EH (cell line): ENCODE measurements around the gene CDK5RAP1.

Source experiments
- DNase-seq: peaks from one replicate; pipeline ENCODE4 v3.0.0-alpha.2; 2015; ENCODE audit warnings: low read depth

CDK5RAP1 gene

DNA sequence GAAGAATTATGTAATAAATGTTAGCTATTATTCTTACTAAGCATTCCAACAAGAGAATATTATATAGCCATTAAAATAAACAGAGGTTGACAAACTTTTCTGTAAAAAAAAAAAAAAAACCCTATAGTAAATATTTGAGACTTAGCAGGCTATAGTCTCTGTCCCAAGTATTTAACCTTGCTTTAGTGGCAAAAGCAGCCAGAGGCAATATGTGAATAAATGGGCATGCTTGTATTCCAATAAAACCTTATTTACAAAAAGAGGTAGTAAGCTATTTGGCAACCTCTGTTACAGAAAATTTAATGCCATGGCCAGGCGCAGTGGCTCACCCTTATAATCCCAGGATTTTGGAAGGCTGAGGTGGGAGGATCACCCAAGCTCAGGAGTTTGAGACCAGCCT, 14.6 kb downstream of the CDK5RAP1 start:
- no peak for DNase-seq

DNA sequence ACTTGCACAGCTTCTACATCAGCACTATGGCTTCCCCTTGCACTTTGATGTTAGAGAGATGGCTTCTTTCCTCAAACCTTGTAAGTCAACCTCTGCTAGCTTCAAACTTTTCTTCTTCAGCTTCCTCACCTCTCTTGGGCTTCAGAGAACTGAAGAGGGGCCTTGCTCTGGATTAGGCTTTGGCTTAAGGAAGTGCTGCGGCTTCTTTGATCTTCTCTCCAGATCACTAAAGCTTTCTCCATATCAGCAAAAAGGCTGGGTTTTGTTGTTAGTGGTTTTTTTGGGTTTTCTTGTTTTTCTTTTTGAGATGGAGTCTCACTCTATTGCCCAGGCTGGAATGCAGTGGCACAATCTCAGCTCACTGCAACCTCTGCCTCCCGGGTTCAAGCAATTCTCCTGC, 24.0 kb downstream of the CDK5RAP1 start:
- DNase-seq = no peak

DNA sequence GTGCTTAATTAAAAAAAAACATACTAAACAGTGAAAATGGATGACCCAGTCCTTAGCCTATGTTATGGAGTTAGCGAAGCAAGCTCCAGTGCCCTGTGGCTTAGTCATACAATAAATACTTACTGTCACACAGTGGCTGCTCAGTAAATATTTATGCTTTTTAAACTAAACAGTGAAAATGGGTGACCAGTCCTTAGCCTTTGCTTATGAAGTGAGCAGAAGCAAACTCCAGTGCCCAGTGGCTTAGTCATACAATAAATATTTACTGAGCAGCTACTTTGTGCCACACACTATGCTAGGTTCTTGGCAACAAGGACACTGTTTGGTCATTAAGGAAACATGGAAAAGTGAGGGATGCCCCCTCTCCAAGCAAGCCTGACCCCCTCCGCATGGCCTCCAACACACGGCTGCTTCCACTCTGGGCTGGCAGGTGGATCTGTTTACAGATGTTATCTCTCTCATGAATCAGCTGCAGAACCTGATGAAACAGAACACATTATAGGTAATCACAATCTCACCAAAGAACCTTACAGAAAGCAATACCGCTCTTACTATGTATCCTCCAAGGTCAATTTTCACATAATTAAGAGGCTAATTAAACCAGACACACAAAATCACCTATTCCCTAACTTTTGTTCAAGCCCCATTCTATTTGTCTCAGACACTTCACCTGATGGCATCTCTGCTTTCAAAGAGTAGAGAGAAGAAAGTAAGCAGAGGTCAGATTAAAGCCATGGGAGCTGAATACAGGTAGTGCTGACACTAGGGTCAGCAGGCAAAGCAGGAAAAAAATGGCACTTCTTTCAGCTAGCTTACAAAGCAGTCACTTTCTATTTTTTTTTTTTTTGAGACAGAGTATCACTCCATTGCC, 27.3 kb downstream of the CDK5RAP1 start:
- DNase-seq = peak; percentile 83

DNA sequence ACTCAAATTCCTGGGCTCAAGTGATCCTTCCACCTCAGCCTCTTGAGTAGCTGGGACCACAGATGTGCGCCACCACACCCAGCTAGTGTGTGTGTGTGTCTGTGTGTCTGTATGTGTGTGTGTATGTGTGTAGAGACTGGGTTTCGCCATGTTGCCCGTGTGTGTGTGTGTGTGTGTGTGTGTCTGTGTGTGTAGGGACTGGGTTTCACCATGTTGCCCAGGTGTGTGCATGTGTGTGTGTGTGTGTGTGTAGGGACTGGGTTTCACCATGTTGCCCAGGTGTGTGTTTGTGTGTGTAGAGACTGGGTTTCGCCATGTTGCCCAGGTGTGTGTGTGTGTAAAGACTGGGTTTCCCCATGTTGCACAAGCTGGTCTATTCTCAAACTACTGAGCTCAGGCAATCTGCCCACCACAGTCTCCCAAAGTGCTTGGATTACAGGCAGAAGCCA, 28.3 kb downstream of the CDK5RAP1 start:
- peak; percentile 11 for DNase-seq

DNA sequence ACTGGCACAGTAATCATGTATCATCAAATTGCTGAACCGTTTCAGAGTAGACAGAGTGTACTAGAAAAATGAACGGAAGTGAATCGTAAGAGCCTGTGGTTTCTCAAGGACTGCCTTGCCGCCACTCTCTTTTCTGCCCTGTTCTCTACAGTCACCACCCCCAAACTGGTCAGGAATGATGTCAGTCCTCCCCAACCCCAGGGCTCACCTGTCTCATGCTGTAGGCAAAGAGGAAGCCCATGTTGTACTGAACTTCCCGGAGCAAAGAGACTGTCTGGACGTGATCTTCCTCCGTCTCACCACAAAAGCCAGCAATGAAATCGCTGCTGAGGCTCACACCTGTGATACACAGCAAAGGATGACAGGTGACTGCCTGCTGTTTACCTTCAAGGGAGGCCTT, 31.0 kb downstream of the CDK5RAP1 start:
- peak; percentile 29 for DNase-seq

DNA sequence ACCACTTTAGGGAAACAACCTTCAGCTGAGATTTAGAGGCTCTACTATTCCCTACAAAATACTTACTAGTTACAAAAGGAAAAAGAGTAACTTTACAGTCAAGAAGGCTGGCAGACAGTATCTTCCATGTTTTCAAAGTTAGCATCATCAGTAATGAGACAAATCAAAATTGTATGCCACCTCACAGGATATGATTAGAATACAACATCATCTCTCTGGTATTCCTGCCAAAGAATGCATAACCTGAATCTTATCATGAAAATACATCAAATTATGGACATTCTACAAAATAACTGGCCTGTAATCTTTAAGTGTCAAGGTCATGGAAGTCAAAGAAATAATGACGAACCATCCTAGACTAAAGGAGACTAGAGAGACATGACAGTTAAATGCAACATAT, 38.4 kb downstream of the CDK5RAP1 start:
- no peak for DNase-seq

DNA sequence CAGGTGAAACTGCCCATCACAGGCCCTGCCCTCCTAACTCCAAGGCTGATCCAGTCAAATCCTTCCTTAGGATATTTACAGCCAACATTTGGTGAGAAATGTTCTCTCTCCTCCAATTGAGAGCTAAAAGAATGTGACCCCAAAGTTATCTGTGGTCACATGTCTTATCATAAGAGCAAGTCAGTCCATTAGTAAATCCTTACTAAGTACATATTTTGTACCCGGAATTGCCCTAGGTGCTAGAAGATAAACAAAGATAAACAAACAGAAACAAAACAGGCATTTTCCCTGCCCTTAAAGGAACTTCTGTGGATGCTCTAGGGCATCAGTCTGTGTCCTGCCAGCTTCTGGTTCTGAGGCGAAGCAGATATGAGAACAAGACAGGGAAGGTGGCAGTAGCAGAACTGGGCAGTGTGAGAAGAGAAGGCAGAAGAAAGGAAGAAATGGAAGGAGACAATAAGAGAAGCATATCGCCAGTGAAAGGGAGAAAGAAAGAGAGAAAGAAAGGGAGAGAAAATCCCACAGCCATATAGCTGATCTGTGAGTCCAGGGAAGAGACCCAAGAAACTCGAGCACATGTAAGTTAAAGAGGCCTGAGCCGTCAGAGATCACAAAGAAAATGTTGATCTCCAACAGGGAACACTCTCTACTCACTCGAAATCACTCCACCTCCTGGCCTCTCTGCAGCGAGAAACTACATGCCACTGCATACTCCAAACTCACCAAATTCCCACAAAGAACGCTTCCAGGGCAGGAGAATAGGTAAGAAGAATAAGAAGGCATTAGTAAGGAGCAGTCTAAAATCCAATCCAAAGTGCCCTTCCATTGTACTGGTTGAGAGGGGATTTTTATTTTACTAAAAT, 41.7 kb downstream of the CDK5RAP1 start:
- DNase-seq = no peak

GRCh38 chr20:33353013-33353402, 48.3 kb downstream of the CDK5RAP1 start:
- no peak for DNase-seq

GRCh38 chr20:33352258-33353012, 48.9 kb downstream of the CDK5RAP1 start:
- DNase-seq = no peak

DNA sequence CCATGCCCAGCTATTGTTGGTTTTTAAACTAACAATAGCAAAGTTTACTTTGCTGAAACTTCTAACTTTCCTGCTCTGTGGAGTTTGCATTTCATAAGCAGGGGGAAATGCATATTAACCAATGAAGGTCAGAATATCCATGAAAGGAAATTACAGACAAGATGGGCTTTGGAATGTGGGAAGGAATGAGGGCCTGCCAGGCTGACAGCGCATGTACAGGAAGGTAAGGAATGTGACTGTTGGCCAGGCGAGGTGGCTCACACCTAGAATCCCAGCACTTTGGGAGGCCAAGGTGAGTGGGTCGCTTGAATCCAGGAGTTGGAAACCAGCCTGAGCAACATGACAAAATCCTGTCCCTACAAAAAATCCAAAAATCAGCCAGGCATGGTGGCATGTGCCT, 49.6 kb downstream of the CDK5RAP1 start:
- DNase-seq = peak; percentile 46

GRCh38 chr20:33349493-33349892, 51.8 kb downstream of the CDK5RAP1 start:
- no peak for DNase-seq

- DNase-seq = no peak
Measured at GRCh38 chr20:33348136-33348937, 53.0 kb downstream of the CDK5RAP1 start.

- DNase-seq = no peak
Measured at GRCh38 chr20:33345342-33345741, 56.0 kb downstream of the CDK5RAP1 start.

GRCh38 chr20:33343521-33343920, 57.8 kb downstream of the CDK5RAP1 start:
- DNase-seq = no peak

DNA sequence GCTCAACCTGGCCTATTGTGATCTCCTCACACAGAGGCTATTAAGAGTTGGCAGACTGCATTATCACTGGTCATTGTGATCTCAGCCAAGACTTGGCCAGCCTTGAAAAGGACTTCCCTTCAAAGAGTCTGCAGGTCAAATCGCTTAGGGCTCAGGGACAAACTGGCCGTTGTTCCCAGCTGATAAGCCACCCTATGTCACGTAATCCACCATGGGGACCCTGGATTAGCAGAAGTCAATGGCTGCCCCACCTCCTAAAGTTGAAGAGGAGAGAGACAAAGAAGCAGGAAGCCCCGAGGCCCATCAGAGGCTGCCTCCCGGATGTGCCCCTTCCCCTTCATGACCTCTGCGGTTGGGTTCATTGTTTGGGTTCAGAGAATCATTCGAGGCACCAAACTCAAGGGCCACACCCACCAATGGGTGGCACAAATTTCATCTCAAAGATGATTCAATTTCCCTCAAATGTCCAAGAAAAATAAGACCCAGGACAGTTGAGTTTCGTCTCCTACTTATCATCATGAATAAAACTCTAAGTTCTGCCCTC, 61.7 kb downstream of the CDK5RAP1 start:
- DNase-seq = no peak

- no peak for DNase-seq
Measured at GRCh38 chr20:33338467-33339258, 62.7 kb downstream of the CDK5RAP1 start.

GRCh38 chr20:33337531-33338165, 63.7 kb downstream of the CDK5RAP1 start:
- no peak for DNase-seq

DNA sequence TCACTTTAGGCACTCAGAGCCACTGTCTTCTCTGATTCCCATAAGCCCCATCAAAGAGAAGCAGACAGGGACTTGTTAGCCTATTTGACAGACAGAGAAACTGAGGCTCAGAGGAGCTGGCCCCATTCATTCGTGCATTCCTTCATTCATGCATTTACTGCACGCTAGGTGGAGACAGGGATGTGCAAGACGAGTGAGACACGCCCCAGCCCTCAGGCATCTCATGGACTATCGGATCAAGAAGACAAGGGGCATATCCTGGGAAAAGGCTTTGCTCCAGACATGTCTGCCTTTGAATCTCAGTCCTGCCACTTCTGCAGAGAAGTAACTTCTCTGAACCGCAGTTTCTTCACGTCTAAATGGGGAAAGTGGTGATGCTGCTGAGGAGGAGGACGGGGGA, 64.2 kb downstream of the CDK5RAP1 start:
- peak; percentile 12 for DNase-seq

GRCh38 chr20:33336375-33336774, 64.9 kb downstream of the CDK5RAP1 start:
- no peak for DNase-seq

DNA sequence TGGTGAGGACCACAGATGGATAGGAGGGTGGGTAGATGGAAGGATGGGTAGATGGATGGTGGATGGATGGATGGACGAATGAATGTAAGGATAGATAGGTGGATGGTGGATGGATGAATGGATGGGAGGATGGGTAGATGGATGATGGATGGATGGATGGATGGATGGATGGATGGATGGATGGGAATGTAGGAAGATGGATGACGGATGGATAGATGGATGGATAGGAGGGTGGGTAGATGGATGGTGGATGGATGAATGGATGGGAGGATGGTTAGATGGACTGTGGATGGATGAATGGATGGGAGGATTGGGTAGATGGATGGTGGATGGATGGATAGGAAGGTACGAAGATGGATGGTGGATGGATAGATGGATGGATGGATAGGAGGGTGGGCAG, 67.2 kb downstream of the CDK5RAP1 start:
- no peak for DNase-seq
